NCI-H82 (cell line): ENCODE data around the gene SF3A2.

ENCODE experiments used
- DNase-seq: peaks from one replicate; lab custom pipeline; 2025; lab: John Stamatoyannopoulos, UW

SF3A2 gene

DNA sequence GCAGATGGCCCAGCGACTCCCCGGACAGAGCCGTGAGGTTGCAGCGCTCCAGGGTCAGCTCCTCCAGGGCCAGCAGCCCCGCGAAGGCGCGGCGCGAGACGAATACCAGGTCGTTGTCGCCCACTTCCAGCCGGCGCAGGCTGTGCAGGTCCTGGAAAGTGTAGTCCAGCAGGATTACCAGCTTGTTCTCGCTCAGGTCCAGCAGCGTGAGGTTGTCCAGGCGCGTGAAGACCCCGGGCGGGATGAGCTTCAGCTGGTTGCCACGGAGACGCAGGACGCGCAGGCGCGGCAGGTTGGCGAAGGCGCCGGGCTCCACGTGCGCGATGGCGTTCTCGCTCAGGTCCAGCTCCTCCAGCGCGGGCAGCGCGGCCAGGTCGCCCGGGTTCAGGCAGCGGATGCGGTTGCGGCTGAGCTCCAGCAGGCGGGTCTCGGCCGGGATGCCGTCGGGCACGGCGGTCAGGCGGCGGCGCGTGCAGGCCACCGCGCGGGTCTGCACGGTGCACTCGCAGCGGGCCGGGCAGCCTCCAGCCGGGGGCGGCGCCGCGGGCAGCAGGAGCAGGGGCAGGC is 54.6 kb downstream of the SF3A2 start:
- no peak for DNase-seq

- peak; percentile 68 for DNase-seq
These were observed 58.2 kb downstream of the SF3A2 start for GRCh38 chr19:2294687-2295335.

- DNase-seq: no peak
These were observed 59.5 kb downstream of the SF3A2 start for GRCh38 chr19:2296141-2296540.
